ENCODE measurements around the gene RHBDF2. TPM values are rescaled to one million over a fixed set of nuclear protein-coding genes. Genes with fewer than 3 reads are reported as not detected.
A peak's percentile ranks its signal among the peaks of the same experiment; 100 is the strongest.

RHBDF2 gene
- polyA plus RNA-seq, 3 donors = 36.9 to 124 (median 68.6) TPM

DNA sequence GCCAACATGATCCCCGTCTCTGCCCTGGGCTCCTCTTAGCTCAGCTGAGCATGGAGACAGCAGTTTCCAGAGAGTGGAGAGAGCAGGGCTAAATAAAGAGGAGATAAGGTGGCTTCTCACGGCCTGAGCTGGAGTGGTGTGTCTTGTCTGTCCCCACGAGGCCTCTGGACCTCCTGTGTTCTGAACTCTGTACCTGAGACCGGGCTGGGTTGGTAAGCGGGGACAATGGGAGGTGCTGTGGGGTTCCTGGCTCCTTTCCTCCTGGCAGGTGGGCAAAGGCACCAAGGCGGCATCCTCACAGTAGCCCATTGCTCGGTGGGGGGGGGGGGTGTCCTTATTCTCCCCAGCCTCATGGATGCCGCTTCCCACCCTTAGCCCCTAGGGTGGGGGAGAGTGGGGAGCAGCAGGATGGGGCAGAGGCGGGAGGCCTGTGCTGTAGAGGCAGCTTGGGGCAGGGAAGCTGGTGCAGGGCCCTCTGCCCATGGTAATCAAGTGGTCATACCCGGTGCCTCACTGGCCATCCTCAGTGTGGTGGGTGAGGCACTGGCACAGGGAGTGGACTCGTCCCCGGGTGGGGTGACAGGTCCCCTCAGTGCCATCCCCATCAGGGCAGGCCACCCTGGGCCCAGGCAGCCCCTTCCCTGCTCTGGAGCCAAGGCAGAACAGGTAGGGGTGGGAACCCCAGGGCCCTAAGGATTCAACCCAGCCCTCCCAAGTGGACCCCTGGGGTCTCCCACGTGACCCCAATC is 31.1 kb downstream of the RHBDF2 start:
- Histone ChIP-seq H3K4me2 (replicated peaks; ENCODE audit: extremely low read depth, low read length, poor library complexity, severe bottlenecking) (no peak overlapping the region), H3K79me2 (ENCODE audit: insufficient read depth, low read length) (no peaks in the 10 kb centered on the region), H3K27me3 (ENCODE audit: control insufficient read depth in 2 of 2, insufficient read depth in 2 of 2, low read length in 2 of 2) (no peaks in the 10 kb centered on the region), H3K36me3 (replicated peaks in 1 of 2; ENCODE audit: control insufficient read depth in 1 of 2, insufficient read depth in 2 of 2, low read length in 2 of 2) (peaks cover 63 to 67% of the 10 kb centered on the region in 2 donors), H3K4me1 (ENCODE audit: control insufficient read depth in 1 of 2, insufficient read depth in 2 of 2, low read length in 2 of 2) (peaks cover 8 to 9% of the 10 kb centered on the region in 2 donors), H2AFZ (ENCODE audit: insufficient read depth, low read depth, low read length, poor library complexity, severe bottlenecking) (no peak overlapping the region), H3K4me3 (replicated peaks in 1 of 3; ENCODE audit: low read depth in 2 of 3, low read length in 3 of 3) (no peak overlapping the region), H3K27ac (ENCODE audit: low read depth in 1 of 2, low read length in 2 of 2) (no peak overlapping the region), H4K20me1 (ENCODE audit: insufficient read depth, low read length) (peaks cover 12% of the 10 kb centered on the region), H3K9me3 (replicated peaks in 1 of 2; ENCODE audit: control insufficient read depth in 1 of 2, insufficient read depth in 1 of 2, low read length in 2 of 2) (no peaks in the 10 kb centered on the region), H3K9ac (ENCODE audit: insufficient read depth, low read length, poor library complexity, severe bottlenecking) (no peak overlapping the region)
- WGBS (ENCODE audit: insufficient coverage) = 95% methylated on average over 9 of the region's 13 CpGs
- no peak for DNase-seq
- Mint-ChIP-seq H3K9me3 (no peaks in the 10 kb centered on the region), H3K27ac (peak overlapping the region in 1 of 7 donors; percentile 42), H3K4me3 (no peak overlapping the region), H3K4me1 (peaks cover 12% of the 10 kb centered on the region), H3K36me3 (peaks cover 52 to 67% of the 10 kb centered on the region in 2 donors), H3K27me3 (ENCODE audit: low read depth in 3 of 3) (peaks cover 0 to 4% (median 2%) of the 10 kb centered on the region in 3 donors)
- intact Hi-C loops (cut with micrococcal nuclease) = loop anchor here (10.0 kb wide), 2 partner anchors 115 to 145 kb away; partner anchors contain the start of gene ST6GALNAC2 (in 1 of the 2)
- TF ChIP-seq, protein P1, sequence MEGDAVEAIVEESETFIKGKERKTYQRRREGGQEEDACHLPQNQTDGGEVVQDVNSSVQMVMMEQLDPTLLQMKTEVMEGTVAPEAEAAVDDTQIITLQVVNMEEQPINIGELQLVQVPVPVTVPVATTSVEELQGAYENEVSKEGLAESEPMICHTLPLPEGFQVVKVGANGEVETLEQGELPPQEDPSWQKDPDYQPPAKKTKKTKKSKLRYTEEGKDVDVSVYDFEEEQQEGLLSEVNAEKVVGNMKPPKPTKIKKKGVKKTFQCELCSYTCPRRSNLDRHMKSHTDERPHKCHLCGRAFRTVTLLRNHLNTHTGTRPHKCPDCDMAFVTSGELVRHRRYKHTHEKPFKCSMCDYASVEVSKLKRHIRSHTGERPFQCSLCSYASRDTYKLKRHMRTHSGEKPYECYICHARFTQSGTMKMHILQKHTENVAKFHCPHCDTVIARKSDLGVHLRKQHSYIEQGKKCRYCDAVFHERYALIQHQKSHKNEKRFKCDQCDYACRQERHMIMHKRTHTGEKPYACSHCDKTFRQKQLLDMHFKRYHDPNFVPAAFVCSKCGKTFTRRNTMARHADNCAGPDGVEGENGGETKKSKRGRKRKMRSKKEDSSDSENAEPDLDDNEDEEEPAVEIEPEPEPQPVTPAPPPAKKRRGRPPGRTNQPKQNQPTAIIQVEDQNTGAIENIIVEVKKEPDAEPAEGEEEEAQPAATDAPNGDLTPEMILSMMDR (IDR thresholded peaks at IDR 0.05) = no peak

DNA sequence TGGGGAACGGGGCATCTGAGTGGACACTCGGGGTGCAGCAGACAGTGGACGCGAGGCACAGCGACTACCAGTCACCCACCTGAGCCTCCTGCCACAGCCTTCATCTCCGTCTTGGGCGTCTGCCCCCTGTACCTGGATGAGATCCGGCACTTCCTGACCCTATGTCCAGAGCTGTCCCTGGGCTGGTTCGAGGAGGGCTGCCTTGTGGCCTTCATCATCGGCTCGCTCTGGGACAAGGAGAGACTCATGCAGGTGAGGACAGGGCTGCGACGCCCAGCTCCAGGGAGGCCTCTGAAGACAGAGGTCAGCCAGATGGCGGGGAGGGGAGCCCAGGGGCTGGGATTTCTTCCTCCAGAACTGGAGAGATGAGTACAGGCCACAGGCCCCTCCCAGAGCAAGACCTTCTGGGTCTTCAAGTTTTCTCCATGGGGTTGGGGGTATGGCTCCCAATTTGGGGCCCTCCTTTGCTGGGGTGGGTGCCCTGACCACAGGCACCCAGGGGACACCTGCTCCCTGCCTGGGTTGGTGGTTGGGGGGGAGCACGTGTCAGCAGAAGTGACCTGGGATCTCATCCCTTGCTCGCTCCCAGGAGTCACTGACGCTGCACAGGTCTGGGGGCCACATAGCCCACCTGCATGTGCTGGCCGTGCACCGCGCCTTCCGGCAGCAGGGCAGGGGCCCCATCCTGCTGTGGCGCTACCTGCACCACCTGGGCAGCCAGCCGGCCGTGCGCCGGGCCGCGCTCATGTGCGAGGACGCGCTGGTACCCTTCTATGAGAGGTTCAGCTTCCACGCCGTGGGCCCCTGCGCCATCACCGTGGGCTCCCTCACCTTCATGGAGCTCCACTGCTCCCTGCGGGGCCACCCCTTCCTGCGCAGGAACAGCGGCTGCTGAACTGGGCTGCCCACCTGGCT is 31.9 kb downstream of the RHBDF2 start:
- peaks cover 8 to 9% of the 10 kb centered on the region in 2 donors for H3K4me1 ChIP-seq (ENCODE audit: control insufficient read depth in 1 of 2, insufficient read depth in 2 of 2, low read length in 2 of 2)
- intact Hi-C loops (cut with micrococcal nuclease) = loop anchor here (10.0 kb wide), 2 partner anchors 115 to 145 kb away; partner anchors contain the start of gene ST6GALNAC2 (in 1 of the 2)
- no peaks in the 10 kb centered on the region for H3K27me3 ChIP-seq (ENCODE audit: control insufficient read depth in 2 of 2, insufficient read depth in 2 of 2, low read length in 2 of 2)
- H3K27ac Mint-ChIP-seq = peak overlapping the region in 1 of 7 donors; percentile 10
- H3K9me3 Mint-ChIP-seq = no peaks in the 10 kb centered on the region
- H3K4me3 ChIP-seq (replicated peaks in 1 of 3; ENCODE audit: low read depth in 2 of 3, low read length in 3 of 3) = no peak overlapping the region
- no peaks in the 10 kb centered on the region for H3K79me2 ChIP-seq (ENCODE audit: insufficient read depth, low read length)
- H2AFZ ChIP-seq (ENCODE audit: insufficient read depth, low read depth, low read length, poor library complexity, severe bottlenecking) = no peak overlapping the region
- peaks cover 0 to 4% (median 2%) of the 10 kb centered on the region in 3 donors for H3K27me3 Mint-ChIP-seq (ENCODE audit: low read depth in 3 of 3)
- no peak for DNase-seq
- H3K36me3 ChIP-seq (replicated peaks in 1 of 2; ENCODE audit: control insufficient read depth in 1 of 2, insufficient read depth in 2 of 2, low read length in 2 of 2) = peaks cover 55 to 58% of the 10 kb centered on the region in 2 donors
- no peak overlapping the region for H3K4me3 Mint-ChIP-seq
- H3K9ac ChIP-seq (ENCODE audit: insufficient read depth, low read length, poor library complexity, severe bottlenecking) = no peak overlapping the region
- H4K20me1 ChIP-seq (ENCODE audit: insufficient read depth, low read length) = peaks cover 9% of the 10 kb centered on the region
- no peak overlapping the region for H3K27ac ChIP-seq (ENCODE audit: low read depth in 1 of 2, low read length in 2 of 2)
- H3K4me1 Mint-ChIP-seq = peaks cover 12% of the 10 kb centered on the region
- peaks cover 44 to 58% of the 10 kb centered on the region in 2 donors for H3K36me3 Mint-ChIP-seq
- no peaks in the 10 kb centered on the region for H3K9me3 ChIP-seq (replicated peaks in 1 of 2; ENCODE audit: control insufficient read depth in 1 of 2, insufficient read depth in 1 of 2, low read length in 2 of 2)
- TF ChIP-seq, protein P1 (IDR thresholded peaks at IDR 0.05) = no peak
- 96% methylated on average over 38 of the region's 38 CpGs for WGBS (ENCODE audit: insufficient coverage)
- no peak overlapping the region for H3K4me2 ChIP-seq (replicated peaks; ENCODE audit: extremely low read depth, low read length, poor library complexity, severe bottlenecking)
